GM18507 (cell line): ENCODE data around the gene PLB1.
"Not testable (repeated sequence)": the region's sequence is repeated elsewhere in the genome, so short reads cannot be mapped to it uniquely, and the experiment has no call there.

Source experiments
- DNase-seq: peaks from one replicate; pipeline ENCODE4 v3.0.0; 2011; ENCODE audit warnings: low read depth; ENCODE audit not compliant: insufficient read length; ENCODE audit errors: extremely low spot score
- FAIRE-seq: peaks from 2 replicates; lab custom pipeline; 2011; peaks lifted over from hg19 to GRCh38; lab: Jason Lieb, UNC

PLB1 gene

GRCh38 chr2:28650266-28650584 lies 154.4 kb downstream of the PLB1 start:
- DNase-seq (no peak), FAIRE-seq (no peak)

- no peak for FAIRE-seq
- no peak for DNase-seq
Observed at GRCh38 chr2:28652217-28652616, 156.4 kb downstream of the PLB1 start.

- FAIRE-seq (no peak), DNase-seq (no peak)
Observed at GRCh38 chr2:28653892-28654662, 158.2 kb downstream of the PLB1 start.

GRCh38 chr2:28654663-28655320 lies 158.9 kb downstream of the PLB1 start:
- FAIRE-seq, result no peak
- no peak for DNase-seq

- no peak for FAIRE-seq
- DNase-seq, result no peak
Observed at GRCh38 chr2:28656937-28657615, 161.2 kb downstream of the PLB1 start.

GRCh38 chr2:28658369-28658768 lies 162.5 kb downstream of the PLB1 start:
- FAIRE-seq, result no peak
- no peak for DNase-seq

- FAIRE-seq, result no peak
- DNase-seq, result no peak
Observed at GRCh38 chr2:28659127-28659526, 163.3 kb downstream of the PLB1 start.

GRCh38 chr2:28661589-28662001 lies 165.7 kb downstream of the PLB1 start:
- no peak for FAIRE-seq

GRCh38 chr2:28662044-28662443 lies 166.2 kb downstream of the PLB1 start:
- FAIRE-seq, result no peak

More at GRCh38 chr2:28661589-28662001, 165.7 kb downstream of the PLB1 start:
- no peak for DNase-seq

GRCh38 chr2:28662468-28663181 lies 166.8 kb downstream of the PLB1 start:
- FAIRE-seq (no peak), DNase-seq (no peak)

More at GRCh38 chr2:28662044-28662443, 166.2 kb downstream of the PLB1 start:
- no peak for DNase-seq

GRCh38 chr2:28663359-28663758 lies 167.5 kb downstream of the PLB1 start:
- FAIRE-seq, result no peak
- DNase-seq, result no peak

GRCh38 chr2:28664120-28664842 lies 168.4 kb downstream of the PLB1 start:
- DNase-seq, result no peak
- FAIRE-seq, result no peak

GRCh38 chr2:28665041-28665704 lies 169.3 kb downstream of the PLB1 start:
- no peak for FAIRE-seq
- DNase-seq, result no peak

GRCh38 chr2:28665811-28666377 lies 170.0 kb downstream of the PLB1 start:
- not testable (repeated sequence) for DNase-seq, FAIRE-seq

- FAIRE-seq, result no peak
- no peak for DNase-seq
Observed at GRCh38 chr2:28666496-28667184, 170.8 kb downstream of the PLB1 start.

- no peak for FAIRE-seq
- no peak for DNase-seq
Observed at GRCh38 chr2:28667261-28667660, 171.4 kb downstream of the PLB1 start.

- DNase-seq (no peak), FAIRE-seq (no peak)
Observed at GRCh38 chr2:28668106-28668814, 172.4 kb downstream of the PLB1 start.
